ENCODE data around the gene TMPRSS11A.

- TF ChIP-seq CTCF (IDR thresholded peaks at IDR 0.05 in 8 of 11, conservative IDR thresholded peaks at IDR 0.05 in 3 of 11) (no peak), POLR2A (IDR thresholded peaks at IDR 0.05) (no peak), POLR2AphosphoS5 (IDR thresholded peaks at IDR 0.05) (no peak)
These were observed 71.6 kb downstream of the TMPRSS11A start for GRCh38 chr4:67891645-67892044.
